Uterus (tissue), 2 donors: ENCODE data around the gene TAS2R50.

Experiments
- POLR2A ChIP-seq, 2 donors: fragments of 450-650 bp; IDR thresholded peaks; one replicate each; pipeline ENCODE4 v1.6.1; 2016; ENCODE audit warnings: antibody characterized with exemption in 2 of 2, mild to moderate bottlenecking in 1 of 2, moderate library complexity in 1 of 2
- TF ChIP-seq, protein P1 (sequence below), 4 experiments: fragments of 200-600 bp in 2 of 4; fragments of 450-650 bp in 2 of 4; sonication (generic) in 2 of 4; IDR thresholded peaks; one replicate each; pipeline ENCODE4 v1.5.1; 2016 to 2019; ENCODE audit warnings: antibody characterized with exemption in 4 of 4, mild to moderate bottlenecking in 2 of 4, moderate library complexity in 1 of 4

DNA sequence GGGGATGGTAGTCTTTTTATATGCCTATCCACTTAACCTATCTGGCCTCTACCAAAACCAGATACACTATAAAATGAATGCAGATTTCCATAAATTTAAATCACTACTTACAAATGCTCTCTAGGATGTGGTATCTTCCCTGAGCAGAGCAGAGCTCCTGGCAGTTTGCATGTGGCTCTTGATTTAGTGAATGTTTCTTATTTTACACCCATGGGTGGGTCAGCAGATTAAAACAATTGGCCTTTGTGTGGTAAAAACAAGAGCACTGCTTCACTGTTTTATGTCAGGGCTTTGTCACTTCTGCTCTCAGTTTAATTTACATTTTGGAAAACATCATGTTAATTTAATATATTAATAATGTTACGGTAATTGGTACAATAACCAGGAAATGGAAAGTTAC, 30.2 kb upstream of the TAS2R50 start:
- TF ChIP-seq POLR2A (IDR thresholded peaks at IDR 0.05) = no peak
- TF ChIP-seq, protein P1, sequence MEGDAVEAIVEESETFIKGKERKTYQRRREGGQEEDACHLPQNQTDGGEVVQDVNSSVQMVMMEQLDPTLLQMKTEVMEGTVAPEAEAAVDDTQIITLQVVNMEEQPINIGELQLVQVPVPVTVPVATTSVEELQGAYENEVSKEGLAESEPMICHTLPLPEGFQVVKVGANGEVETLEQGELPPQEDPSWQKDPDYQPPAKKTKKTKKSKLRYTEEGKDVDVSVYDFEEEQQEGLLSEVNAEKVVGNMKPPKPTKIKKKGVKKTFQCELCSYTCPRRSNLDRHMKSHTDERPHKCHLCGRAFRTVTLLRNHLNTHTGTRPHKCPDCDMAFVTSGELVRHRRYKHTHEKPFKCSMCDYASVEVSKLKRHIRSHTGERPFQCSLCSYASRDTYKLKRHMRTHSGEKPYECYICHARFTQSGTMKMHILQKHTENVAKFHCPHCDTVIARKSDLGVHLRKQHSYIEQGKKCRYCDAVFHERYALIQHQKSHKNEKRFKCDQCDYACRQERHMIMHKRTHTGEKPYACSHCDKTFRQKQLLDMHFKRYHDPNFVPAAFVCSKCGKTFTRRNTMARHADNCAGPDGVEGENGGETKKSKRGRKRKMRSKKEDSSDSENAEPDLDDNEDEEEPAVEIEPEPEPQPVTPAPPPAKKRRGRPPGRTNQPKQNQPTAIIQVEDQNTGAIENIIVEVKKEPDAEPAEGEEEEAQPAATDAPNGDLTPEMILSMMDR (IDR thresholded peaks at IDR 0.05) = no peak
